H1 (cell line): ENCODE results near the gene PCGF3. TPM values are rescaled to one million over a fixed set of nuclear protein-coding genes. Genes with fewer than 3 reads are reported as not detected.

Experiments
- CTCF ChIA-PET: fragments of 300-600 bp; sonication (Branson Sonifier 250); formaldehyde crosslinking; loops from one replicate; lab custom pipeline; 2021; ENCODE audit not compliant: partially characterized antibody; lab: Charles Lee
- POLR2A ChIA-PET: fragments of 300-600 bp; sonication (Branson Sonifier 250); formaldehyde crosslinking; loops from one replicate; lab custom pipeline; 2021; ENCODE audit warnings: inconsistent platforms; ENCODE audit not compliant: partially characterized antibody; lab: Charles Lee
- DNase-seq, 2 experiments: peaks; one replicate each; pipeline versions ENCODE4 v3.0.0 to v3.0.0-alpha.2; 2010 to 2022; ENCODE audit warnings: low spot score in 2 of 2, low read depth in 1 of 2, mixed read lengths in 1 of 2
- FAIRE-seq: peaks from 2 replicates; lab custom pipeline; 2011; peaks lifted over from hg19 to GRCh38; lab: Jason Lieb, UNC
- H2AFZ ChIP-seq: 2 replicates; pipeline ENCODE4 v1.8.1; 2012; ENCODE audit warnings: low read length, inconsistent platforms
- H2AK5ac ChIP-seq: 2 replicates; pipeline ENCODE4 v1.6.1; 2013; ENCODE audit warnings: low read depth, low read length
- H2BK120ac ChIP-seq: replicated peaks from 2 replicates; pipeline ENCODE3; 2013; ENCODE audit warnings: low read depth, low read length, inconsistent platforms
- H2BK12ac ChIP-seq: 2 replicates; pipeline ENCODE4 v1.6.1; 2013; ENCODE audit warnings: low read depth, low read length
- H2BK15ac ChIP-seq: 2 replicates; pipeline ENCODE4 v1.6.1; 2013; ENCODE audit warnings: low read length
- H2BK20ac ChIP-seq: 2 replicates; pipeline ENCODE4 v1.6.1; 2013; ENCODE audit warnings: low read length
- H2BK5ac ChIP-seq: 2 replicates; pipeline ENCODE4 v1.6.1; 2013; ENCODE audit warnings: low read depth, low read length
- H3K14ac ChIP-seq: 2 replicates; pipeline ENCODE4 v1.6.1; 2013; ENCODE audit warnings: inconsistent platforms; ENCODE audit not compliant: insufficient read length
- H3K18ac ChIP-seq: 2 replicates; pipeline ENCODE4 v1.6.1; 2013; ENCODE audit warnings: low read length; ENCODE audit errors: extremely low read depth
- H3K23ac ChIP-seq: 2 replicates; pipeline ENCODE4 v1.6.1; 2013; ENCODE audit warnings: inconsistent platforms; ENCODE audit not compliant: insufficient read length
- H3K23me2 ChIP-seq: 2 replicates; pipeline ENCODE4 v1.6.1; 2013; ENCODE audit warnings: low read depth, low read length
- H3K27ac ChIP-seq: 2 replicates; pipeline ENCODE4 v1.6.1; 2011; ENCODE audit warnings: low read depth, low read length, inconsistent platforms
- H3K27me3 ChIP-seq, 4 experiments: replicated peaks in 1 of 4; 1 replicate in 1 of 4; 2 replicates in 3 of 4; pipeline versions ENCODE4 v1.6.1 to v1.8.1; 2011 to 2013; ENCODE audit warnings: low read length in 3 of 4, mild to moderate bottlenecking in 3 of 4, inconsistent platforms in 2 of 4, mixed read lengths in 2 of 4, moderate library complexity in 1 of 4; ENCODE audit not compliant: control insufficient read depth in 3 of 4, insufficient read depth in 3 of 4; ENCODE audit errors: extremely low read depth in 1 of 4
- H3K36me3 ChIP-seq, 4 experiments: 2 replicates each; pipeline versions ENCODE4 v1.6.1 to v1.8.1; 2011 to 2013; ENCODE audit warnings: mild to moderate bottlenecking in 4 of 4, low read length in 3 of 4, moderate library complexity in 2 of 4, control low read depth in 1 of 4, inconsistent platforms in 1 of 4; ENCODE audit not compliant: insufficient read depth in 4 of 4, control insufficient read depth in 2 of 4
- H3K4ac ChIP-seq: replicated peaks from 2 replicates; pipeline ENCODE3; 2013; ENCODE audit warnings: low read length, low read depth, mixed read lengths, inconsistent platforms; ENCODE audit not compliant: insufficient read length
- H3K4me1 ChIP-seq, 4 experiments: replicated peaks in 1 of 4; 1 replicate in 1 of 4; 2 replicates in 3 of 4; pipeline versions ENCODE4 v1.6.1 to v1.8.1; 2011 to 2013; ENCODE audit warnings: low read length in 3 of 4, inconsistent platforms in 2 of 4, mixed read lengths in 1 of 4; ENCODE audit not compliant: insufficient read depth in 4 of 4, control insufficient read depth in 3 of 4
- H3K4me2 ChIP-seq, 2 experiments: 2 replicates each; pipeline versions ENCODE4 v1.6.1 to v1.8.1; 2011 to 2013; ENCODE audit warnings: low read depth in 2 of 2, low read length in 2 of 2, control low read depth in 1 of 2, inconsistent platforms in 1 of 2, mild to moderate bottlenecking in 1 of 2; ENCODE audit not compliant: insufficient read depth in 1 of 2
- H3K4me3 ChIP-seq, 4 experiments: fragments of 200-600, 300-600 bp in 1 of 4; sonication (generic), shearing (Covaris generic), sonication (Bioruptor Twin) in 1 of 4; 2 replicates each; pipeline versions ENCODE4 v1.5.1 to v1.8.1; 2011 to 2016; ENCODE audit warnings: low read length in 4 of 4, low read depth in 3 of 4, control low read depth in 2 of 4, inconsistent platforms in 2 of 4, mild to moderate bottlenecking in 2 of 4, mixed read lengths in 1 of 4, moderate library complexity in 1 of 4; ENCODE audit not compliant: insufficient read depth in 2 of 4; ENCODE audit errors: extremely low read depth in 1 of 4
- H3K56ac ChIP-seq: replicated peaks from 2 replicates; pipeline ENCODE3; 2013; ENCODE audit warnings: low read depth, mild to moderate bottlenecking, mixed read lengths, low read length, inconsistent platforms; ENCODE audit not compliant: insufficient read length
- H3K79me1 ChIP-seq: 2 replicates; pipeline ENCODE4 v1.6.1; 2013; ENCODE audit warnings: low read depth, low read length, control low read depth
- H3K79me2 ChIP-seq, 2 experiments: 2 replicates each; pipeline versions ENCODE4 v1.6.1 to v1.8.1; 2012 to 2013; ENCODE audit warnings: low read length in 2 of 2, mild to moderate bottlenecking in 2 of 2, inconsistent platforms in 1 of 2; ENCODE audit not compliant: insufficient read depth in 2 of 2, control insufficient read depth in 1 of 2
- H3K9ac ChIP-seq, 4 experiments: replicated peaks in 1 of 4; 1 replicate in 1 of 4; 2 replicates in 3 of 4; pipeline versions ENCODE4 v1.6.1 to v1.8.1; 2011 to 2013; ENCODE audit warnings: low read depth in 3 of 4, low read length in 3 of 4, control low read depth in 2 of 4, mild to moderate bottlenecking in 2 of 4, moderate library complexity in 2 of 4, inconsistent platforms in 1 of 4; ENCODE audit errors: extremely low read depth in 1 of 4
- H3K9me3 ChIP-seq, 2 experiments: 2 replicates each; pipeline versions ENCODE4 v1.6.1 to v1.8.1; 2012 to 2013; ENCODE audit warnings: mild to moderate bottlenecking in 2 of 2, moderate library complexity in 2 of 2, control low read depth in 1 of 2, inconsistent platforms in 1 of 2, low read depth in 1 of 2, low read length in 1 of 2, mixed read lengths in 1 of 2; ENCODE audit not compliant: insufficient read depth in 2 of 2
- H4K20me1 ChIP-seq, 2 experiments: replicated peaks in 1 of 2; 2 replicates each; pipeline versions ENCODE3 to v1.8.1; 2011 to 2013; ENCODE audit warnings: inconsistent platforms in 2 of 2, low read length in 2 of 2, mild to moderate bottlenecking in 1 of 2; ENCODE audit not compliant: insufficient read depth in 2 of 2, control insufficient read depth in 1 of 2
- H4K5ac ChIP-seq: 2 replicates; pipeline ENCODE4 v1.6.1; 2013; ENCODE audit warnings: low read length, low read depth, mixed read lengths, inconsistent platforms; ENCODE audit not compliant: insufficient read length
- H4K8ac ChIP-seq: 2 replicates; pipeline ENCODE4 v1.8.0; 2013; ENCODE audit warnings: mild to moderate bottlenecking, moderate library complexity, low read length, inconsistent platforms; ENCODE audit not compliant: insufficient read depth; ENCODE audit errors: extremely low read depth
- H4K91ac ChIP-seq: replicated peaks from 2 replicates; pipeline ENCODE3; 2013; ENCODE audit warnings: low read length, mixed read lengths, inconsistent platforms; ENCODE audit not compliant: insufficient read length
- CBX5 ChIP-seq: fragments of 300-800, 300-1000 bp; sonication (generic); IDR thresholded peaks from 2 replicates; pipeline ENCODE4 v1.7.1; 2016; ENCODE audit warnings: antibody characterized with exemption, low read length, low read depth
- EGR1 ChIP-seq: IDR thresholded peaks from 2 replicates; pipeline ENCODE4 v1.6.1; 2011; ENCODE audit warnings: low read depth, low read length, borderline replicate concordance
- KDM1A ChIP-seq: fragments of 200-600, 300-600 bp; sonication (generic); IDR thresholded peaks from 2 replicates; pipeline ENCODE4 v1.7.1; 2016; ENCODE audit warnings: mild to moderate bottlenecking, low read length, borderline replicate concordance
- KDM4A ChIP-seq: IDR thresholded peaks from one replicate; pipeline ENCODE4 v1.7.1; 2012; ENCODE audit warnings: low read depth, mild to moderate bottlenecking, moderate library complexity, low read length, inconsistent platforms; ENCODE audit not compliant: severe bottlenecking
- SP1 ChIP-seq: IDR thresholded peaks from 2 replicates; pipeline ENCODE4 v1.6.1; 2011; ENCODE audit warnings: low read depth, low read length
- SP2 ChIP-seq: IDR thresholded peaks from 2 replicates; pipeline ENCODE4 v1.6.1; 2012; ENCODE audit warnings: mild to moderate bottlenecking, low read length, inconsistent platforms
- TAF1 ChIP-seq: IDR thresholded peaks from 2 replicates; pipeline ENCODE4 v1.6.1; 2011; ENCODE audit warnings: mild to moderate bottlenecking, low read depth, low read length
- WGBS, 2 experiments: shearing (Covaris generic) in 1 of 2; methylation state at CpG; one replicate each; pipeline versions ENCODE4 v1.1.6 to v1.1.7; 2013 to 2015; ENCODE audit warnings: low lambda C conversion rate in 2 of 2, mixed read lengths in 2 of 2, inconsistent platforms in 1 of 2, low coverage in 1 of 2, missing lambda C conversion rate in 1 of 2; ENCODE audit not compliant: insufficient replicate concordance in 2 of 2, insufficient coverage in 1 of 2, insufficient read length in 1 of 2; ENCODE audit errors: extremely low coverage in 1 of 2, missing lambda C conversion rate in 1 of 2; 5-methylcytosine and 5-hydroxymethylcytosine counted together
- polyA plus RNA-seq, 7 experiments: library from polyadenylated mRNA; depleted of rRNA in 3 of 7; stranded (reverse) in 5 of 7; unstranded in 2 of 7; fragments of >200 nt in 5 of 7; fragments of 200-250 nt in 2 of 7; gene quantifications; 1 replicate in 5 of 7; 2 replicates in 1 of 7; 4 replicates in 1 of 7; pipeline versions ENCODE4 v1.2.1 to v1.2.3, GENCODE V29; 2011 to 2013; ENCODE audit warnings: missing spikeins in 2 of 7, mixed read lengths in 2 of 7
- total RNA-seq: library from RNA; stranded (reverse); fragmentation: NEBNext Ultra II Directional; extraction: Animal tissue kit (Norgen Biotek cat#: 25700); gene quantifications from 2 replicates; pipeline ENCODE4 v1.2.1, GENCODE V29; 2021
- TF ChIP-seq, protein P1 (sequence below): IDR thresholded peaks from 2 replicates; pipeline ENCODE4 v1.6.1; 2011; ENCODE audit warnings: low read length, improper control_type of control experiment

The PCGF3 gene
- total and polyA plus RNA-seq, 2 of the 8 experiments (the other 6 are each of a cell fraction or from before 2014, with no cell fraction given) = 52.7 to 52.9 TPM

GRCh38 chr4:814312-814850, 108.7 kb downstream of the PCGF3 start:
- Histone ChIP-seq H3K23me2 (no peaks in the 10 kb centered on the region), H2BK5ac (no peak overlapping the region), H4K91ac (no peak overlapping the region), H3K4me2 (no peak overlapping the region), H3K18ac (no peak overlapping the region), H3K79me2 (no peaks in the 10 kb centered on the region), H3K23ac (no peak overlapping the region), H3K79me1 (no peaks in the 10 kb centered on the region), H3K9me3 (no peaks in the 10 kb centered on the region; a peak in 1 of 4 replicates), H2AFZ (no peak overlapping the region), H3K9ac (no peak overlapping the region), H4K8ac (no peak overlapping the region), H2AK5ac (no peak overlapping the region), H4K5ac (no peak overlapping the region), H3K27me3 (peaks cover 7 to 77% (median 43%) of the 10 kb centered on the region in 4 experiments), H2BK120ac (no peak overlapping the region), H3K4me1 (no peaks in the 10 kb centered on the region), H3K4ac (no peak overlapping the region), H3K36me3 (no peaks in the 10 kb centered on the region), H2BK15ac (no peak overlapping the region), H3K56ac (no peak overlapping the region), H3K4me3 (no peak overlapping the region), H2BK20ac (no peak overlapping the region), H4K20me1 (peaks cover 0 to 2% of the 10 kb centered on the region in 2 experiments), H2BK12ac (no peak overlapping the region), H3K14ac (no peak overlapping the region), H3K27ac (no peak overlapping the region)
- CTCF ChIA-PET = interaction anchor here (0.7 to 3.6 kb wide), 13 partner anchors 9 to 836 kb away, joined by 3 to 13 read pairs (median 3); no protein-coding TSS in a partner anchor
- WGBS, 2 experiments = 89% methylated on average over 14 of the region's 14 CpGs; no CpG with 5 or more reads in 1 of the 2 experiments
- TF ChIP-seq TAF1 = no peak
- TF ChIP-seq EGR1 = no peak
- TF ChIP-seq CBX5 = no peak
- TF ChIP-seq KDM4A = no peak
- no peak for TF ChIP-seq SP1
- no peak for TF ChIP-seq SP2
- TF ChIP-seq, protein P1, sequence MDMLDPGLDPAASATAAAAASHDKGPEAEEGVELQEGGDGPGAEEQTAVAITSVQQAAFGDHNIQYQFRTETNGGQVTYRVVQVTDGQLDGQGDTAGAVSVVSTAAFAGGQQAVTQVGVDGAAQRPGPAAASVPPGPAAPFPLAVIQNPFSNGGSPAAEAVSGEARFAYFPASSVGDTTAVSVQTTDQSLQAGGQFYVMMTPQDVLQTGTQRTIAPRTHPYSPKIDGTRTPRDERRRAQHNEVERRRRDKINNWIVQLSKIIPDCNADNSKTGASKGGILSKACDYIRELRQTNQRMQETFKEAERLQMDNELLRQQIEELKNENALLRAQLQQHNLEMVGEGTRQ = no peak
- TF ChIP-seq KDM1A = no peak
- FAIRE-seq = no peak
- DNase-seq = no peak
- POLR2A ChIA-PET = no interaction called here
